GM12801 (cell line): ENCODE measurements around the gene TAS2R60.

Experiments used
- CTCF ChIP-seq: IDR thresholded peaks from one replicate; pipeline ENCODE4 v1.5.1; 2011; ENCODE audit warnings: control low read depth; ENCODE audit not compliant: insufficient read length; ENCODE audit errors: extremely low read depth

The TAS2R60 gene

GRCh38 chr7:143431109-143431508 is 12.1 kb upstream of the TAS2R60 start:
- TF ChIP-seq CTCF: no peak

GRCh38 chr7:143433759-143434158 is 9.5 kb upstream of the TAS2R60 start:
- no peak for TF ChIP-seq CTCF

- no peak for TF ChIP-seq CTCF
Observed at GRCh38 chr7:143434660-143435059, 8.6 kb upstream of the TAS2R60 start.

- no peak for TF ChIP-seq CTCF
Observed at GRCh38 chr7:143435266-143435665, 8.0 kb upstream of the TAS2R60 start.

GRCh38 chr7:143436325-143436946 is 6.8 kb upstream of the TAS2R60 start:
- TF ChIP-seq CTCF: no peak

- TF ChIP-seq CTCF: no peak
Observed at GRCh38 chr7:143437578-143437977, 5.7 kb upstream of the TAS2R60 start.

- no peak for TF ChIP-seq CTCF
Observed at GRCh38 chr7:143439866-143440265, 3.4 kb upstream of the TAS2R60 start.
